Sigmoid colon (tissue), 4 donors: Measurements from ENCODE around the gene PTPRT.

Experiments used
- CTCF ChIP-seq, 4 experiments: fragments of 450-650 bp in 3 of 4; fragments of 200-600 bp in 1 of 4; IDR thresholded peaks; one replicate each; pipeline ENCODE4 v1.5.1; 2016 to 2019; ENCODE audit warnings: antibody characterized with exemption in 4 of 4, mild to moderate bottlenecking in 3 of 4, moderate library complexity in 2 of 4
- EP300 ChIP-seq, 4 donors: sonication (generic); formaldehyde crosslinking; IDR thresholded peaks; one replicate each; pipeline ENCODE4 v1.6.1; 2017; ENCODE audit warnings: antibody characterized with exemption in 4 of 4
- POLR2A ChIP-seq, 2 donors: fragments of 450-650 bp; IDR thresholded peaks; one replicate each; pipeline ENCODE4 v1.6.1; 2016; ENCODE audit warnings: antibody characterized with exemption in 2 of 2, mild to moderate bottlenecking in 2 of 2, moderate library complexity in 2 of 2

- TF ChIP-seq EP300 (IDR thresholded peaks at IDR 0.05) (no peak), POLR2A (IDR thresholded peaks at IDR 0.05) (no peak), CTCF (IDR thresholded peaks at IDR 0.05) (no peak)
Measured at GRCh38 chr20:42656130-42656529, 533.6 kb downstream of the PTPRT start.
